Activated CD8-positive, alpha-beta T cell treated with anti-CD3 and anti-CD28 coated beads for 36 hours (primary cell): Measurements from ENCODE around the gene COMMD6. TPM values are rescaled to one million over a fixed set of nuclear protein-coding genes. Genes with fewer than 3 reads are reported as not detected.

Source experiments
- ATAC-seq: fragments of 200-7000 bp; cut with Tn5 transposase; one replicate; pipeline ENCODE4 v1.10.0; 2021; ENCODE audit warnings: mild to moderate bottlenecking, moderate library complexity
- CTCF ChIA-PET: fragments of 350-600 bp; sonication (Branson Sonifier 250); formaldehyde crosslinking; loops from one replicate; lab custom pipeline; 2021; ENCODE audit warnings: antibody characterized with exemption; lab: Charles Lee
- POLR2A ChIA-PET: fragments of 350-600 bp; sonication (Branson Sonifier 250); formaldehyde crosslinking; loops from one replicate; lab custom pipeline; 2021; ENCODE audit warnings: antibody characterized with exemption; lab: Charles Lee
- DNase-seq: peaks from one replicate; pipeline ENCODE4 v3.0.0-alpha.2; 2020
- H3K27ac Mint-ChIP-seq: one replicate; pipeline ENCODE4 v1.8.0; 2021; ENCODE audit warnings: mild to moderate bottlenecking, mixed read lengths
- H3K27me3 Mint-ChIP-seq: one replicate; pipeline ENCODE4 v1.8.0; 2021; ENCODE audit warnings: mixed read lengths
- H3K36me3 Mint-ChIP-seq: one replicate; pipeline ENCODE4 v1.8.0; 2021; ENCODE audit warnings: low read depth, mixed read lengths
- H3K4me1 Mint-ChIP-seq: one replicate; pipeline ENCODE4 v1.8.0; 2021; ENCODE audit warnings: low read depth, mixed read lengths
- H3K4me3 Mint-ChIP-seq: one replicate; pipeline ENCODE4 v1.8.0; 2021; ENCODE audit warnings: mild to moderate bottlenecking, moderate library complexity, mixed read lengths
- H3K9me3 Mint-ChIP-seq: one replicate; pipeline ENCODE4 v1.8.0; 2021; ENCODE audit warnings: mixed read lengths
- intact Hi-C: fragments of 100-400 bp; cut with micrococcal nuclease; formaldehyde crosslinking; loops from one replicate; pipeline ENCODE4 v1.10.0; 2022
- total RNA-seq, 2 experiments: library from RNA; stranded (reverse); gene quantifications; one replicate each; pipeline ENCODE4 v1.2.3, GENCODE V29; 2021
- TF ChIP-seq, protein P1 (sequence below): fragments of 200-600 bp; IDR thresholded peaks from one replicate; pipeline ENCODE4 v1.8.0; 2022; ENCODE audit warnings: antibody characterized with exemption, mild to moderate bottlenecking

The COMMD6 gene
- total RNA-seq, 2 experiments from 2014 or later: 114 to 116 TPM

- Mint-ChIP-seq H3K9me3 (no peaks in the 10 kb centered on the region), H3K27ac (no peak overlapping the region), H3K36me3 (no peaks in the 10 kb centered on the region), H3K4me3 (no peak overlapping the region), H3K4me1 (peaks cover 26% of the 10 kb centered on the region), H3K27me3 (peaks cover 30% of the 10 kb centered on the region)
- POLR2A ChIA-PET: interaction anchor here (1.1 to 1.3 kb wide), 3 partner anchors 30 to 81 kb away, joined by 3 to 6 read pairs (median 3); no protein-coding TSS in a partner anchor
- DNase-seq: no peak
- CTCF ChIA-PET: interaction anchor here (1.1 to 1.6 kb wide), 2 partner anchors 118 to 159 kb away, joined by 3 to 4 read pairs; no protein-coding TSS in a partner anchor
- intact Hi-C loops: loop anchor here (5.0 kb wide), 2 partner anchors 51 to 169 kb away; partner anchors contain the start of gene COMMD6
- no peak for ATAC-seq
- TF ChIP-seq, protein P1, sequence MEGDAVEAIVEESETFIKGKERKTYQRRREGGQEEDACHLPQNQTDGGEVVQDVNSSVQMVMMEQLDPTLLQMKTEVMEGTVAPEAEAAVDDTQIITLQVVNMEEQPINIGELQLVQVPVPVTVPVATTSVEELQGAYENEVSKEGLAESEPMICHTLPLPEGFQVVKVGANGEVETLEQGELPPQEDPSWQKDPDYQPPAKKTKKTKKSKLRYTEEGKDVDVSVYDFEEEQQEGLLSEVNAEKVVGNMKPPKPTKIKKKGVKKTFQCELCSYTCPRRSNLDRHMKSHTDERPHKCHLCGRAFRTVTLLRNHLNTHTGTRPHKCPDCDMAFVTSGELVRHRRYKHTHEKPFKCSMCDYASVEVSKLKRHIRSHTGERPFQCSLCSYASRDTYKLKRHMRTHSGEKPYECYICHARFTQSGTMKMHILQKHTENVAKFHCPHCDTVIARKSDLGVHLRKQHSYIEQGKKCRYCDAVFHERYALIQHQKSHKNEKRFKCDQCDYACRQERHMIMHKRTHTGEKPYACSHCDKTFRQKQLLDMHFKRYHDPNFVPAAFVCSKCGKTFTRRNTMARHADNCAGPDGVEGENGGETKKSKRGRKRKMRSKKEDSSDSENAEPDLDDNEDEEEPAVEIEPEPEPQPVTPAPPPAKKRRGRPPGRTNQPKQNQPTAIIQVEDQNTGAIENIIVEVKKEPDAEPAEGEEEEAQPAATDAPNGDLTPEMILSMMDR: no peak
Observed at GRCh38 chr13:75486146-75487062, 51.2 kb downstream of the COMMD6 start.

DNA sequence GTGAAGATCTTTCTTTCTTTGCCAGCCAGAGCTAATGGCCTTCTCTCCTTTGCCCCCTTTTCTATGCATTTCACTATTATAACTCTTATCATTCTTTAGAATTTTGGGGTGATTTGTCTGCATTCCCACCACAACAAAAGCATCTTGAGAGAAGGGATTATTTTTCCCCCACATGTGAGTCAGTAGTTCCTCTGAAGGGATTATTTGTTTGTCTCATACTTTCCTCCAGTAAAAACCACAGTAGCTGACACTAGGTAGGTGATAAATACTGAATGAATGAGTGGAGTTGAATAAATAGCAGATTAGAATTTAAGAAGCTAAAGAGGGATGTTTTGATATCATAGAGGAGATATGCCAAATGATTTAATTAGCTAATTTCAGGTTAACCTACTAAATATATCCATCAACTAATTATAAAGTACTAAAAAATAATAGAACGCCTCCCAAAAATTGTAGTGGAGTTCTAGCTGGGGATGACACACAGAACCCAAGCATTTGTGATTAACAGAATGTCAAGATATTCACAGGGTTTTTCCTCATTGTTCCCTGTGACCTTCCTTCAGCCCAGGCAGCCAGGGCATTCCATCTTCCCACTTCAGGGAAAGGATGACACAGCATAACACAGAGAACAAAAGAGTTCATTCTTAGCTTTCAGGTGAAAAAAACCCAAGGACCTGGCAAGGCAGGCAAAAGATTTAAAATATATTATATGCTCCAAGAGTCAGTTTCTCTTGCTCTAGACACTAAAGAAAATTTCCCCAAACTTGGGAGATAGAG is 52.2 kb downstream of the COMMD6 start:
- ChIA-PET POLR2A (interaction anchor here (1.3 kb wide), 1 partner anchor 80 kb away, joined by 6 read pairs; no protein-coding TSS in a partner anchor), CTCF (interaction anchor here (1.6 kb wide), 1 partner anchor 117 kb away, joined by 4 read pairs; no protein-coding TSS in a partner anchor)
- Mint-ChIP-seq H3K36me3 (peaks cover 3% of the 10 kb centered on the region), H3K9me3 (no peaks in the 10 kb centered on the region), H3K4me3 (no peak overlapping the region), H3K27me3 (peaks cover 33% of the 10 kb centered on the region), H3K27ac (peak overlapping the region; percentile 53), H3K4me1 (peaks cover 29% of the 10 kb centered on the region)
- no peak for DNase-seq
- TF ChIP-seq, protein P1: no peak
- intact Hi-C loops: loop anchor here (5.0 kb wide), 2 partner anchors 52 to 168 kb away; partner anchors contain the start of gene COMMD6
- no peak for ATAC-seq

- H3K36me3 Mint-ChIP-seq: peaks cover 3% of the 10 kb centered on the region
- POLR2A ChIA-PET: interaction anchor here (1.0 kb wide), 1 partner anchor 110 kb away, joined by 3 read pairs; no protein-coding TSS in a partner anchor
- H3K27ac Mint-ChIP-seq: no peak overlapping the region
- CTCF ChIA-PET: interaction anchor here (0.9 to 2.5 kb wide), 11 partner anchors 8 to 263 kb away, joined by 3 to 14 read pairs (median 6); no protein-coding TSS in a partner anchor
- H3K4me1 Mint-ChIP-seq: peaks cover 19% of the 10 kb centered on the region
- no peaks in the 10 kb centered on the region for H3K9me3 Mint-ChIP-seq
- intact Hi-C loops: loop anchor here (5.0 kb wide), 2 partner anchors 65 to 115 kb away; partner anchors contain the start of gene UCHL3
- TF ChIP-seq, protein P1: no peak
- ATAC-seq (no peak), DNase-seq (no peak)
- H3K4me3 Mint-ChIP-seq: peak overlapping the region; percentile 91
- peaks cover 52% of the 10 kb centered on the region for H3K27me3 Mint-ChIP-seq
Observed at GRCh38 chr13:75482820-75483079, 54.9 kb downstream of the COMMD6 start.

- TF ChIP-seq, protein P1: peak; percentile 75
- Mint-ChIP-seq H3K27ac (peak within 1 kb of the TSS; percentile 28), H3K9me3 (no peaks in the 10 kb centered on the region), H3K36me3 (peaks cover 3% of the 10 kb centered on the region), H3K27me3 (peaks cover 50% of the 10 kb centered on the region), H3K4me3 (peak within 1 kb of the TSS; percentile 91), H3K4me1 (peaks cover 19% of the 10 kb centered on the region)
- intact Hi-C loops: loop anchor here (5.0 kb wide), 2 partner anchors 65 to 115 kb away; partner anchors contain the start of gene UCHL3
- DNase-seq (peak; percentile 79), ATAC-seq (peak; percentile 81)
- ChIA-PET CTCF (interaction anchor here (0.6 to 2.5 kb wide), 25 partner anchors 8 to 262 kb away, joined by 3 to 14 read pairs (median 3); partner anchors contain the start of gene UCHL3), POLR2A (interaction anchor here (1.0 kb wide), 1 partner anchor 109 kb away, joined by 3 read pairs; no protein-coding TSS in a partner anchor)
Observed at GRCh38 chr13:75482070-75482819, 55.4 kb downstream of the COMMD6 start, which contains the start of gene TBC1D4. Gene TBC1D4 (minus strand): TSS chr13:75482169. CDS start chr13:75481767, 402 bp downstream.
